WTC11 (cell line): ENCODE data around the gene PAPLN.

Source experiments
- ATF3 ChIP-seq: sonication (generic); formaldehyde crosslinking; conservative IDR thresholded peaks from 2 replicates; pipeline ENCODE4 v1.8.1; 2022; ENCODE audit warnings: mild to moderate bottlenecking, missing genetic modification reagents
- CBFB ChIP-seq: sonication (generic); formaldehyde crosslinking; IDR thresholded peaks from 2 replicates; pipeline ENCODE4 v1.8.1; 2022; ENCODE audit warnings: mild to moderate bottlenecking, low read depth, missing genetic modification reagents
- FOXP1 ChIP-seq: sonication (generic); formaldehyde crosslinking; IDR thresholded peaks from 2 replicates; pipeline ENCODE4 v1.8.0; 2022; ENCODE audit warnings: missing genetic modification reagents, mild to moderate bottlenecking, moderate library complexity, borderline replicate concordance
- HMGXB4 ChIP-seq: sonication (generic); formaldehyde crosslinking; IDR thresholded peaks from 2 replicates; pipeline ENCODE4 v1.8.1; 2023; ENCODE audit warnings: mild to moderate bottlenecking, moderate library complexity, missing genetic modification reagents
- USF2 ChIP-seq: sonication (generic); formaldehyde crosslinking; IDR thresholded peaks from 2 replicates; pipeline ENCODE4 v1.8.1; 2023; ENCODE audit warnings: mild to moderate bottlenecking, missing genetic modification reagents, moderate library complexity
- ZNF263 ChIP-seq: sonication (generic); formaldehyde crosslinking; IDR thresholded peaks from 2 replicates; pipeline ENCODE4 v1.8.1; 2022; ENCODE audit warnings: low read depth, mild to moderate bottlenecking, moderate library complexity, missing genetic modification reagents
- TF ChIP-seq, protein P1 (sequence below): fragments of 200-600 bp; IDR thresholded peaks from 2 replicates; pipeline ENCODE4 v1.8.0; 2022; ENCODE audit warnings: antibody characterized with exemption
- TF ChIP-seq, protein P2 (sequence below): sonication (generic); formaldehyde crosslinking; IDR thresholded peaks from 2 replicates; pipeline ENCODE4 v1.8.0; 2022; ENCODE audit warnings: mild to moderate bottlenecking, missing genetic modification reagents

DNA sequence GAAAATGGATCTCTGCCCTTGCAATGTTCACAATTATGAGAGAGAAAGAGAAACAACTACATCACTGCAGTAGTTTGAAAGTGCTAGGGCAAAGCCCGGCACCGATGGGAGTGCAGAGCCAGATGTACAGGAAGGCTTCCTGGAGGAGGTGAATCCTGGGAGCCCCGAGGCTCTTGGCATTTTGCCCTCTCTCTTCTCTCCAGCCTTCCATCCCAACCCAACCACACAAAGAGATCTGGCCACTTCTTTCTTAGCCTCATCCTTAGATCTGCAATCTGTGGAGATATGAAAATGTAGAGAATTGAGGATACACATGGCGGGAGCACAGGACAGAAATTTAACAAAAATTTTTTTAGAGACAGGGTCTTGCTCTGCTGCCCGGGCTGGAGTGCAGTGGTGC lies 3.3 kb upstream of the PAPLN start:
- TF ChIP-seq, protein P1, sequence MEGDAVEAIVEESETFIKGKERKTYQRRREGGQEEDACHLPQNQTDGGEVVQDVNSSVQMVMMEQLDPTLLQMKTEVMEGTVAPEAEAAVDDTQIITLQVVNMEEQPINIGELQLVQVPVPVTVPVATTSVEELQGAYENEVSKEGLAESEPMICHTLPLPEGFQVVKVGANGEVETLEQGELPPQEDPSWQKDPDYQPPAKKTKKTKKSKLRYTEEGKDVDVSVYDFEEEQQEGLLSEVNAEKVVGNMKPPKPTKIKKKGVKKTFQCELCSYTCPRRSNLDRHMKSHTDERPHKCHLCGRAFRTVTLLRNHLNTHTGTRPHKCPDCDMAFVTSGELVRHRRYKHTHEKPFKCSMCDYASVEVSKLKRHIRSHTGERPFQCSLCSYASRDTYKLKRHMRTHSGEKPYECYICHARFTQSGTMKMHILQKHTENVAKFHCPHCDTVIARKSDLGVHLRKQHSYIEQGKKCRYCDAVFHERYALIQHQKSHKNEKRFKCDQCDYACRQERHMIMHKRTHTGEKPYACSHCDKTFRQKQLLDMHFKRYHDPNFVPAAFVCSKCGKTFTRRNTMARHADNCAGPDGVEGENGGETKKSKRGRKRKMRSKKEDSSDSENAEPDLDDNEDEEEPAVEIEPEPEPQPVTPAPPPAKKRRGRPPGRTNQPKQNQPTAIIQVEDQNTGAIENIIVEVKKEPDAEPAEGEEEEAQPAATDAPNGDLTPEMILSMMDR: no peak
- TF ChIP-seq ATF3 (CRISPR knock-in tag) (no peak), FOXP1 (CRISPR knock-in tag) (no peak), CBFB (no peak), USF2 (no peak), ZNF263 (CRISPR knock-in tag) (no peak), HMGXB4 (CRISPR knock-in tag) (no peak)
- TF ChIP-seq, protein P2, sequence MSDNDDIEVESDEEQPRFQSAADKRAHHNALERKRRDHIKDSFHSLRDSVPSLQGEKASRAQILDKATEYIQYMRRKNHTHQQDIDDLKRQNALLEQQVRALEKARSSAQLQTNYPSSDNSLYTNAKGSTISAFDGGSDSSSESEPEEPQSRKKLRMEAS (CRISPR knock-in tag): no peak
